NCI-H2227 (cell line): ENCODE measurements around the gene MRPS5.

Source experiments
- DNase-seq: peaks from one replicate; lab custom pipeline; 2025; ENCODE audit not compliant: unreplicated experiment; lab: John Stamatoyannopoulos, UW

The MRPS5 gene

DNA sequence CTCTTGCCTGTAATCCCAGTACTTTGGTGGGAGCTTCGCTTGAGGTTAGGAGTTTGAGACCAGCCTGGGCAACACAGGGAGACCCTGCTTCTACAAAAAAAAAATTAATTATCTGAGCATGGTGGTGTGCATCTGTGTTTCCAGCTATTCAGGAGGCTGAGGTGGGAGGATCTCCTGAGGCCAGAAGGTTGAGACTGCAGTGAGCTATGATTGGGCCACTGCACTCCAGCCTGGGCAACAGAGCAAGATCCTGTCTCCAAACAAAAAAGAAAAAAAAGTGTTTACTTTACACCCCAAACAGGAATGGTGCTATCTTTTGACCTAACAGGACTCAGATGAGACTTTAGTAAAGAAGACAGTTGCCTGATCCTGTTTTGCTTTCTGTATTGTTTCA lies 60.5 kb downstream of the MRPS5 start:
- DNase-seq, result no peak

DNA sequence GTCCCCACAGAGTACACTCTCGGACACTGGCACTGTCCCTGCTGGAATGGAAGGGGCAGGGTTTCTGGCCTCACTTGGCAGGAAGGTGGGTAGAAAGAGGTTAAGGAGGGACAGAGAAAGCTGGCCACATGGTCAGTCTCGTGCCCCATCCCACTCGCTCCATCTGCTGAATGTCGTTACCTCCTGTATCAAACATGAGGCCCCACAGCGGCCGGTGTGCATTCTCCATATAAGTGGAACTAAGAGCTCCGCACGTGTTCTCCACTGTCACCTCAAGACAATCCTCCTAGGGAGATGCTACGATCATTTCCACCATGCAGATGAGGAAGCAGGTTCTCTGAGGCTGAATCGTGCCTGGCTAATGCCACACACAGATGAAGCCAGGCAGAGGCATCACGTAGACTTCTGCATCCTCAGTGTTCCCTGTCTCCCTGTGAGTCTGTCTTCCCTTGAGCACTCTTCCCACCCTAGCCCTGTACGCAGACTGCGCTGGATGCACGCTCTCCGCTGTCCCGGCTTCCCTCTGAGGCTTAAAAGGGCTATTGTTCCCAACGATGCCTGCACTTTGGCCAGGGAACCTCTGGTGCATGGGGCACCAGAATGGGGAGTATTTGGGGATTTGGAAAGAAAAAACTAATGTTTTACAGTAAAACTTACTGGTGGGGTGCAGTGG lies 61.0 kb downstream of the MRPS5 start:
- no peak for DNase-seq

DNA sequence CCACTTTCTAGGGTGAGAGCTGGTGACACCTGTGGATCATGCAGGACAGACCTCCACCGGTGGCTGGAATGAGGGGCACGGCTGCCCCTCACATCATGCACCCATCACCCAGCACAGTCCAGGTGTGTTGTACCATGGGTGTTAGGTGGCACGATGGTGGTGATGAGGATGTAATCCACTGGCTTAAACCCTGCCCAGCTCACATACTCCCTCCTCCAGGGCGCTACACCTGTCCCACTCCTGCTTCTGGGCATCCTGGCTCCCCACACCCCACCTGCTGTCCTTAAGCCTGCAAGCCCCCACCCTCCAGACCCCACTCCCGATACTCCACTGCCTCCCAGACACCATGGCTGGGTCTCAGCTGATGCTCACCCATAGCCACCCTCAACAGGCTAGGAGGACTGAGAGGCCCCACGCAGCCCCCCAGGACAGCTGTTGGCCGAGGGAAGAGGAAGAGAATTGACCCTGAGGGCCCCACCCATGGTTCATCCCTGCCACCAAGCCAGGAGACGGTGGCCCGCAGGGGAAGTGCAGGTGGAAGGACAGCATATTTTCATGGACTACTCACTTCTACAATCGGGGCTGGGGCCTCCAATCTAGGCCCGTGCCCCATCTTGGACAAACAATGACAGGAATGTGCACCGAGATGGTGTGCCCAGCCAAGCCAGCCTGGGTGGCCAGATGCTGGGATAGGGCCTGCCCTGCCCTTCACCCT lies 61.8 kb downstream of the MRPS5 start:
- no peak for DNase-seq

DNA sequence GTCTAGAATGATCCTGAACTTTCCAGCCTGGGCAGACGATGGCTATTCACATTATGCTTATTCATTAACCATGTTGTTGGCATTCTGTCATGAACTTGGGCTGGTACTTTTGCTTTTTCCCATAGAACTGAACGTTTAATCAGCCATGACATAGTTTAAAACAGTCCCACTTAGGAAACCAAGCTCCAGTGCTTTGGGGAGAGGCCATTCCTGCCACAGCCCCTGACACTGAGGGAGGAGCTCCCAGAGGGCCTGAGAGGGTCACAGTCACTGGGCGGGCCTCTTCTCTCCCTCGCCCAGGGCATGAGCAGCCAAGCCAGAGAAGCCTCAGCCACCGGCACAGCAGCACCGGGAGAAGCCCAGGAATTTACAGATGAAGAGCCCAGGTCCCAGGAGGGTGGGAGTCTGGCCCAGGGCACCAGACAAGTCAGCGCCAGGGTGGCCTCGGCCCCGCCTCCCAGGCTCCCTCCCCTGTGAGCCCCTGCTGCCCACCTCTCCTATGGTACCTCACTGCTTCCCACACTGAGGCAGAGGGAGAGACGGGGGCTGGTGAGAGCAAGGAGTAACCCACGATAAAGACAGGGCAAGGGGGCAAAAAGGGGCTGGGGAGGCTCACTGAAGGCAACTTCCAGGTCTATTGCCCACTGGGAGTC lies 62.5 kb downstream of the MRPS5 start:
- no peak for DNase-seq

DNA sequence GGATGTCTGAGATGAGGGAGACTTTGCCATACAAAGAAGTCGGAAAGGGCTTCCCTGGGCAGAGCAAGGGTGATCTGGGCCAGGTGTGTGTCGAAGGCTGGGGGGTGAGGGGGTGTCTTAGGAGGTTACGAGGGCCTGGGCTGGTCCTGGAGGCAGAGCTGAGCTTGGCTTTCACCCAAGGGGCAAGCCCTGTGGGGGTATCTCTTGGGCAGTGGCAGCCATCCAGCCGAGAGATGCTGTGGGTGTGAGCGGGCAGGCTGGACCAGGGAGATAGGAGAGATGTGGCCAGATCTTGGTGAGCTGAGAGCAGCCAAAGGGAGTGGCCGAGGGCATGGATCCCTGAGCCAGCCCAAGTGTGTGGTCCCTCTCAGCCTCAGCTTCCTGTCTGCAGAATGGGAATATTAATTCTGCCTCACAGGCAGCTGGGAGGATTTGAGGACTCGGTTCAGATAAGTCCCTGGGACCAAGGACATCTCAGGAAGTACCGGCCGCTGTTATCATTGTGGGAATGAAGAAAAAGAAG lies 63.1 kb downstream of the MRPS5 start:
- DNase-seq, result no peak

DNA sequence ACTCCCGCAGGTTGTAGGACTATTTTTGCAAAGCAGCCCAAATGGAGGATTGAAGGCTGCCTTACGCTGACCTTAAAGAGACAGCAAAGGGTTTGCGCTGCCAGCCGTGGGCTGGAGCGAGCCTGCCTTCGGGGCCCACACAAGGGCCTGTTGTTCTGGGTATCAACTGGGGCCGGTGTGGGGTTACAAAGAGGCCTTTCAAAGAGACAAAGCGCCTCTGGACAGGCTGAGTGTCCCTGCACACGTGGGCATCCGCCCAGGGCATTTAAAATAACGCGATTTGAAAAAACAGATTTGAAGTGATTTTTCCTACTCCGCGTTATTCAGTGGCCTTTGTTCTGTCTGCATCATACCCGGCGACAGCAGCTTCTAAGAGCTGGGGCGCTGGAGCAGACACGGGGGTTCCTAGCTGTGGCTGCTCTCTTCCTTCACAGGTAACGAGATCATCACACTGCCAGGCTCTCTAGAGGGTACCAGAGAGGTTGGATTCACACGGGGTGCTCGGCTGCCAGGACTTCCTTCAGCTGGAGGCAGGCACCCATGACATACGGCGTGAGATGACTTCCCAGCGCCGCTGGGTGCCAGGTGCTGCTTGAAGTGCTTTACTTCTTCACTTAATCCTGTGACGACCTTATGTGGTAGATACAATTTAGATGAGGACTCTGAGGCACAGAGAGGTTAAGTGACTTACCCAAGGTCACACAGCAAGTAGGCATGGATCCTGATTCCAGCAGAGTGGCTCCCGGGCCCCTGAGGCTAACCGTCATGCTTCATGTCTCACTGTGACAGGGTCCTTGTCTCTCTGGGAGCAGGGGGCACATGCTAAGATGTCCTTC lies 63.9 kb downstream of the MRPS5 start:
- DNase-seq, result no peak

DNA sequence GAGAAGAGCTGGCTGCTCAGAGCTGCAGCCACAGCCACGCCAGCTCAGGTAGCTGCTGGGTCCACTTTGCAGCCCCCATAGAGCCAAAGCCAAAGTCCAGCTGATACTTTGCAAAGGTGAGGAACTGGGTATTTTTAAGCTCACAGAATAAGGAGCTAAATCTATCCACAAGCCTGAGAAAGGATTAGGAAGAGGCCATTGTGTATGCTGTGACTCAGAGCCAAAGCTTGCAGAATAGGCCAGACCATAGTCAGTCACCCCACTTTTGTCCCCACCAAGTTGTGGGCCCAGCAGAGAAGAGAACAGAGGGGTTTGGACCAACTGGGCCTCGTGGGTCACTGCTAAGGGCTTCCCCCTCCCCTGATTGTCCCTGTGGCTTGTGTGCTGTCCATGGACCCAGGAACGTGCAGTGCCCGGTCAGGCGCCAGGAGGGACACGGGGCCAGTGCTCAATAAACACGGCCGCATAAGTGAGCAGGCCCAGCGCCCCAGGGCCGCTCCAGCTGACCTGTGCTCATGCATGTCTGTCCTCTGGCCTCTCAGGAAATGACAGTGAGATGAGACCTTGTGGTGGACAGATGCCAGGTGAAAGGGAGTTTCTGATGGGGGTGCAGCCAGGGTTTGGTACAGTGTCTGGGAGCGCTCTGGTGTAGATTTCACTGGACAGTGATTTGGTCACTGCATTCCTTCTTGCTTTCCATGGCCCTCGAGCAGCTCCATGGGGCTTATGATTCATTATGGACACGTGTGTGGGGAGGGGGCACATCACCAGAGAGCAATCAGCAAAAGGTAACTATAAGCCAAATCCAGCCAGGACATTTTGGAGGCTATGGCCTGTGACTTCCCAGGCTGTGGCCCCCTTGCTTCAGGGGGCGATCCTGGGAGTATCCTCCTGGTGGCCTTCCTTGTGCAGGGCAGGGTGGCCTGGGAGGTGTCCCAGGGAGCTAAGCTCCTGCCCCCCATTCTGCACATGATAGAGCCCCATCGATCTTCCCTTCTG lies 64.8 kb downstream of the MRPS5 start:
- DNase-seq, result no peak

DNA sequence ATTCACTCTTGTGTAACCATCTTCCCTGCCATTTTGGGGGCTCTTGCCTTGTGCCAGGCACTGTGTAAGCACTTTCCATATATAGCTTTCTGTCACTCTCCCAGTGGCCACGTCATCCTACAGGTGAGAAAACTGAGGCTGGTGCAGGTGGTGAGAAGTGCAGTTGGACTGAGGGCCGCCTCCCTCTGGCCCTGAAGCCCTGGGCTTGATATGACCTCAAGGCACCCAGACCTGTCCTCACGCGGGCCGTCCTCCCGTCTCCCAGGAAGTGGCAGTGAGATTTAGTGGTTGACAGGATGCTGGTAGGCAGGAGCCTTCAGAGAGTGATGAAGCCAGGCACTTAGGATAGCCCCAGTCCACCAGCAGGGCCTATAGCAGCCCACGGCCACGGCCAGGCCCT lies 65.6 kb downstream of the MRPS5 start:
- no peak for DNase-seq

DNA sequence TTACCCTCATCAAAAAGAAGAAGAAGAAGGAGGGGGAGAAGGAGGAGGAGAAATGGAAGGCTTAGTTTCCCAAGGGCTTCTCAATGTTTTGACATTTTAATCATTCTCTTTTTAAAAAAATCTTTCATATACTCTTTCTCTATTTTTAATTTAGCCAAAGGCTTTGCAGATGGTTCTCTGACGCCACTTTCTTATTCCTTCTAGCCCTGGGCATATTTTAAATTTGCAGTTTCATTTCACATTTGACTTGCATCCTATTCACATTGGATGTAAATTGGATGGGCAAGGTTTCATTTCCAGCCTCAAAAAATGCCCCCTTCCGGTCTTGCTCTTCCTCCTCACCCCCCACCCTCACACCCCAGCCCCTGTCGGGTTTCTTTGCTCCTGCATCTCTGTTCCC lies 66.3 kb downstream of the MRPS5 start:
- no peak for DNase-seq

DNA sequence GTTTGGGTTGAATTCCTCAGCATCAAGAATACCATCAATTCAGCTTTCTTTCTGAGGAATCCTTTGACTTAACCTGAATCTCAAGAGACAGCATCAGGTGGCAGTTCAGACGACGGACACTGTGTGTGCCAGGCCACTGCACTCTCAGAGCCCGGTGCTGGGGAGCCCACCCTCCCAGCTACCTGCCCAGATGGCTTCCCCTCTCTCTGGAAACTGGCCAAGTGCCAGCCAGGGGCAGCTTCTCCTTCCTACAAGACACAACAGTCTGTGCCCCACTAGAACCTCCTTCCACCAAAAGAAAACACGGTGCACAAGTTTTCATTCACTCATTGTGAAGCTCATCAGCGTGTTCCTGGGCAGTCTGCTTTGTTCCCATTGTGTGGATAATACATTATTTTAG lies 67.6 kb downstream of the MRPS5 start:
- DNase-seq, result no peak

DNA sequence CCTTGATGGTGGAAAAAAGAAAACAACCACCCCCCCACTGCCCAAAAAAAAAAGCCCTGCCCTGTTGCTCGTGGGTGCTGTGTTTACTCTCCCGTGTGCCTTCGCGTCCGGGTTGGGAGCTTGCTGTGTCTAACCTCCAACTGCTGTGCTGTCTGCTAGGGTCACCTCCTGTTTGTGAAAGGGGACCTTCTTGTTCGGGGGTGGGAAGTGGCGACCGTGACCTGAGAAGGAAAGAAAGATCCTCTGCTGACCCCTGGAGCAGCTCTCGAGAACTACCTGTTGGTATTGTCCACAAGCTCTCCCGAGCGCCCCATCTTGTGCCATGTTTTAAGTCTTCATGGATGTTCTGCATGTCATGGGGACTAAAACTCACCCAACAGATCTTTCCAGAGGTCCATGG lies 68.1 kb downstream of the MRPS5 start:
- DNase-seq, result no peak

DNA sequence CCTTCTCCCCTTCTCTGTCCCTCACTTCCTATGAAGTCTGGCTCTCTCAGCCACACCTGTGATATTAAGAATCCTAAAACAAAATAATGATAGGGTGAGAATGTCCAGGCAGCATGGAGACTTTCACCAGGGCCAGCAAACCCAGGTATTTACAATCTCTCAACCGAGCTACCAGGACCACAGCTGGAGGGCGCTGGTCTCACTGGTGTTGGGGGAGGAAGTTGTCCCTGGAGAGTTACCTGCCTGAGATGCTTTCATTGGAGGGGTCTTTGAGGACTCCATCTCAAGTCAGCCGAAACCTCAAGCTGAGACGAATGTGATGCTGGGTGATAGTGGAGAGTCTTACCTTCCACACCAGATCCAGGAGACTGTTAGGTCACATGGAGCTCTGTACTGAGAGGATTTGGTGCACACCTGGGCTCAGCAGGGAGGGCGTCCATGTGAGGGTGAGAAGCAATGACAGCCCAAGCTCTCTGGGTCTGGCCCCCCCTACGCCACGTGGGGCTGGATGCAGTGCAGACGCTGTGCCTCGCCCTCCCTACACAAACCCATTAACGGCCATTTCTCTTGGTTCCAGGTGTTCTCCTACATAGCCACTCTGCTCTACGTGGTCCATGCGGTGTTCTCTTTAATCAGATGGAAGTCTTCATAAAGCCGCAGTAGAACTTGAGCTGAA lies 68.7 kb downstream of the MRPS5 start:
- no peak for DNase-seq

DNA sequence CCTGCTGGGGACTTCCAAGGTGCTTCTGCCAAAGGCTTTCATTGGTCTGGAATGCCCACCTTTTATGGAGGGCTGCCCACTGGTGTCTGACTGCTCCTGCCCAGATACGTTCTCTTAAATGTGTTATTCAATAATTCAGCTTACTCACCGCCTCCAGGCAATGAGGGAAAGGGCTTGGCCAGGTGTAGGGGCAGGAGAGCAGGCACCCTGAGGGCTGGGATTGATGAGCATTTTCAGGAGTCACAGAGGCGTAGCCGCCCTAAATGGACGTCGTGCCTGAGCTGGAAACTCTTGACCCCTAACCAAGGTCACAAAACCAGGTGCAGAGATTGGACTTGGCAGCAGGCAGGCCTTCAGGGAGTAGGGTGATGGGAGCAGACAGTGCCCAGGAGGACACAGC lies 69.3 kb downstream of the MRPS5 start:
- DNase-seq, result no peak

DNA sequence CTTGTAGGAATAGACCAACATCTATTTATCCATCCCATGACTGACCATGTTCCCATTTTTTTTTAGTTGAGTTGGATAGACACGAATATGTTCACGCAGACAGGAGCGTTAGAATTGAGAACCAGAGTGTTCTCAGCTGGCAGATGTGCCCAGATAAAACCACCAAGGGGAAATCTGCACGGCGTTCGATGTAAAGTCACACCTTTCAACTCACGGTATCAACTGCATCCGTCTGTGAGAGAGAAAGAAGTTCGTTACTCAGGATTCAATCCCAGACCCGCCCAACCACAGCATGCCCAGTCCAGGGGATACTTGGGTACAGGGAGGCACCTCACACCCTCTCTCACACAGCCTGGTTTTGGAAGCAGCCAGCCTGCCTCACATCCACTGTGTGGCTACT lies 70.0 kb downstream of the MRPS5 start:
- DNase-seq, result no peak

DNA sequence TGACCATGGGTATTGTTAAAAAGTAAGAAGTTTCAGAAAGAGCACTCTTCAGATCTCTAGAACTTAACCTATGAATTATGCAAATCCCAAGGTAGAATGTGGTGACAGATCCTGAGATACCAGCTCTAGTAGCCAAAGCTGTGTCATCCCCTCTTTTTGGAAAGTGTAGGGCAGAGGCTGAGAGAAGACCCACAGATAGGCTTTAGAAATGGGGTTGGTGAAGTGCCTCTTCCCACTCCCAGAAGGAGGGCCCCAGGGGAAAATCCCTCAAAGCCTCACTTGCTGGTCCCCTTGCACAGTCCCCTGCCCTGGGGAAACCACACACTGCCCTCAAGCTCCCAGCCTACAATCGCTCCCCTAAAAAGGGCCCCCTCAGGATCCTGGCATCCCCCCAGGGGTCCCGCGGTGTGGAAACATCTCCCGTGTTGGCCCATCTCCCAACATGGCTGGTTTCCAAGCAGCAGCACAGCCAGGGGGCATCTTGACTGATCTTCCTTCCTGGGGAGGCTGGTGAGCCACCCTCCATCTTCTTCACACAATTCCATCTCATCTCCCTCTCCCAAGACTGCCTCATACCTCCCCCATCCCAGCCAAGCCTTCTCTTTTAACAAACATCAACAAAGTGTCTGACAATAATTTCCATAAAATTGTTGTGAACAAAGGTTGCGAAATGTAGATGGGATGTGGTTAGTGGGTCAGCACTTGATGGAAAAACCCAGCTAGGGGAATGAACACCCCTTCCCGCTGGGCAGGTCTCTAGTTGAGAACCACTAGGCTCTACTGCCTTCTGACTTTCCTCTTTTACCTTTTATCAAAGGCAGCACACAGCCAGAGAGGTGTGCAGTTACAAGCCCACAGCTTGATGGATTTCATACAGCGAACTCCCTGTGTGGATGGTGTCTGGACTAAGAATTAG lies 71.0 kb downstream of the MRPS5 start:
- no peak for DNase-seq

DNA sequence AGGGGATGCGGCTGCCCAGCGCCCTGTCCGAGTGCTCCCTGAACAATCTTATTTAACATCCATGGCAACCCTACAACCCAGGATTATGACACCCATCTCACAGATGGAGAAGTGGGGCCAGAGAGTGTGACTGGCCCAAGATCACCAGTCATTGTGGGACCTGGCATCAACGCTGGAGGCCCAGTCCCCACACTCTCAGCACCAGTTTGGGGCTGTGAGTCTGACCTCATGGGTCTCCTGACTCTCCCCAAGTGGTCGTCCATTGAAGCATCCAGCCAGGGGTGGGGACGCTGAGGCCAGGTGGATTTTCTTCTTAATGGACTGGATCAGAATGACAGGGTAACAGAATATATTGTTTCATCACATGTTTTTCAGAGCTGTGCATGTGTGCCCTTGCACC lies 71.6 kb downstream of the MRPS5 start:
- DNase-seq, result no peak

DNA sequence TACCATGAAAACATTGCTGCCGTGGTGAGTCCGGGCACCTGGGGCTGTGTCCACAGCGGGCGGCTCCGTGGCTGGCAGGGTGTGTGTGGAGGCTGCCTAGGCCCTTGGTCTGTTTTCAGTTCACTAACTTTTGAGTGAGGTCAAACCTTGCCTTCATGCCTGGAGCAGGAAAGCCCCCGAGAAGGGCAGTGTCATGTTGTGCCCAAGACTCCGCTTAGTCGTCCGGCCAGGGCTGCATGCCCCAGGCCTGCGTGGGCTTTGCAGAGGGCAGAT lies 72.0 kb downstream of the MRPS5 start:
- no peak for DNase-seq

DNA sequence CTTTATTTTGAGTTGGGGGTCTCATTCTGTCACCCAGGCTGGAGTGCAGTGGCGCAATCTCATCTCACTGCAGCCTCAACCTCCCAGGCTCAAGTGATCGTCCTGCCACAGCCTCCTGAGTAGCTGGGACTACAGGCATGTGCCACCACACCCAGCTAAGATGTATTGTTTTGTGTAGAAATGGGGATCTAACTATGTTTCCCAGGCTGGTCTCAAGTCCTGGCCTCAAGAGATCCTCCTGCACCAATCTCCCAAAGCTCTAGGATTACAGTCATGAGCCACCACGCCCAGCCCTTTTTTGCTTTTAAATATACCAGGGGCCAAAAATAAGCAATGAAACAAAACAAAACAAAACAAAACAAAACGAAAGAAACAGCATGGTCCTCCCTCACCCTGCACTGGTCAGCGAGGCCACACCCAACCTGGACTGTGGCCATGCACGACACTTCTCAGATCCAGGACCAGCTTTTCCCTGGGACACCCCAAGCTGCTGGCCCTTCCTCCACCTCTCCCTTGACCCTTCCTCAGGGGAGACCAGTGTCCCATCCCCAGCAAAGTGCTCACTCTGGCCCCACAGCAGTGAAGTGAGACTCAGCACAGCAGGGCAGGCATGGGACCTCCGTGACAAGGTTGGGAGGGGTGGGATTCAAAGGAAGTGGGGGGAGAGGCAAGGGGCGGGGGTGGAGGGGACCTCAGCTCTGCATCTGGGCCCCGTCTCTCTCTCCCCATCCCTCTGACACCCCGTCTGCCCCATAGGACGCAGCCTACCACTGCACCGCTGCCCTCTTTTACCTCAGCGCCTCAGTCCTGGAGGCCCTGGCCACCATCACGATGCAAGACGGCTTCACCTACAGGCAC lies 72.6 kb downstream of the MRPS5 start:
- no peak for DNase-seq
